Measurements from ENCODE around the gene RHCG.

DNA sequence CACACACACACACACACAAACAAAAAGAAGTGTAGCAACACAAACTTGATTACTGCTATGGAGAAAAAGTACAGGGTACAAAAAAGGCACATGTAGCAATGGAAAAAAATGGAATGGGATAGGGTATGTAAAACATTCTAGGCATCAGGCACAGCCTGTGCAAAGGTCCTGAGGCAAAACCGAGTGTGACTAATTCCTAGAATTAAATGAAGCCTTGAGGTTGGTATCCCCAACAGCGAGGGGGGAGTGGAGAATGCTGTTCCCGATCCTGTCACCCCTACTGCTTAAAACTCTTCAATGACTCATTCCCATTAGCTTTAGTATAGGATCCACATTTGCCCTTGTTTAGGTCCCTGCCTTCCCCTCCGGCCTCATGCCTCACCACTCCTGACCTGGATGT is 37.9 kb downstream of the RHCG start:
- TF ChIP-seq, protein P1, sequence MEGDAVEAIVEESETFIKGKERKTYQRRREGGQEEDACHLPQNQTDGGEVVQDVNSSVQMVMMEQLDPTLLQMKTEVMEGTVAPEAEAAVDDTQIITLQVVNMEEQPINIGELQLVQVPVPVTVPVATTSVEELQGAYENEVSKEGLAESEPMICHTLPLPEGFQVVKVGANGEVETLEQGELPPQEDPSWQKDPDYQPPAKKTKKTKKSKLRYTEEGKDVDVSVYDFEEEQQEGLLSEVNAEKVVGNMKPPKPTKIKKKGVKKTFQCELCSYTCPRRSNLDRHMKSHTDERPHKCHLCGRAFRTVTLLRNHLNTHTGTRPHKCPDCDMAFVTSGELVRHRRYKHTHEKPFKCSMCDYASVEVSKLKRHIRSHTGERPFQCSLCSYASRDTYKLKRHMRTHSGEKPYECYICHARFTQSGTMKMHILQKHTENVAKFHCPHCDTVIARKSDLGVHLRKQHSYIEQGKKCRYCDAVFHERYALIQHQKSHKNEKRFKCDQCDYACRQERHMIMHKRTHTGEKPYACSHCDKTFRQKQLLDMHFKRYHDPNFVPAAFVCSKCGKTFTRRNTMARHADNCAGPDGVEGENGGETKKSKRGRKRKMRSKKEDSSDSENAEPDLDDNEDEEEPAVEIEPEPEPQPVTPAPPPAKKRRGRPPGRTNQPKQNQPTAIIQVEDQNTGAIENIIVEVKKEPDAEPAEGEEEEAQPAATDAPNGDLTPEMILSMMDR (IDR thresholded peaks at IDR 0.05; ENCODE audit: low read depth, low read length, missing input control), result no peak
- TF ChIP-seq TAF1 (conservative IDR thresholded peaks at IDR 0.05), result no peak
